Ascending aorta (tissue), 2 donors: Measurements from ENCODE around the gene CFTR. TPM values are rescaled to one million over a fixed set of nuclear protein-coding genes. Genes with fewer than 3 reads are reported as not detected.
"Not testable (repeated sequence)": the region's sequence is repeated elsewhere in the genome, so short reads cannot be mapped to it uniquely, and the experiment has no call there.

Source experiments
- DNase-seq, 2 donors: peaks; one replicate each; pipeline ENCODE4 v3.0.0-alpha.2; 2019; ENCODE audit warnings: low spot score in 2 of 2
- H3K27ac ChIP-seq, 2 donors: fragments of 200-600 bp; sonication (generic); one replicate each; pipeline ENCODE4 v1.5.1; 2016 to 2017; ENCODE audit warnings: mild to moderate bottlenecking in 1 of 2
- H3K27me3 ChIP-seq: fragments of 200-600 bp; sonication (generic); one replicate; pipeline ENCODE4 v1.5.1; 2017
- H3K36me3 ChIP-seq, 2 donors: fragments of 200-600 bp; sonication (generic); one replicate each; pipeline ENCODE4 v1.5.1; 2016
- H3K4me1 ChIP-seq, 2 donors: fragments of 200-600 bp; sonication (generic); one replicate each; pipeline ENCODE4 v1.5.1; 2016 to 2017; ENCODE audit warnings: mild to moderate bottlenecking in 1 of 2
- H3K4me3 ChIP-seq, 2 donors: fragments of 200-600 bp; sonication (generic); one replicate each; pipeline ENCODE4 v1.5.1; 2016 to 2017; ENCODE audit warnings: mild to moderate bottlenecking in 1 of 2
- H3K9me3 ChIP-seq, 2 donors: fragments of 200-600 bp; sonication (generic); one replicate each; pipeline ENCODE4 v1.5.1; 2016
- CTCF ChIP-seq, 3 experiments: fragments of 200-600 bp in 2 of 3; fragments of 450-650 bp in 1 of 3; sonication (generic) in 2 of 3; IDR thresholded peaks; one replicate each; pipeline ENCODE4 v1.5.1; 2016 to 2019; ENCODE audit warnings: antibody characterized with exemption in 3 of 3, mild to moderate bottlenecking in 1 of 3, moderate library complexity in 1 of 3
- intact Hi-C: fragments of 100-400 bp; cut with DNase I; formaldehyde crosslinking; loops from one replicate; pipeline ENCODE4 v1.15.1; 2023
- total RNA-seq: library from RNA; depleted of rRNA; stranded (reverse); fragments of >200 nt; gene quantifications from one replicate; pipeline ENCODE4 v1.1.0, GENCODE V29; 2016

CFTR gene
- total RNA-seq, 1 donor from 2014 or later: 0.21 TPM

- H3K27me3 ChIP-seq: no peaks in the 10 kb centered on the region
- no peaks in the 10 kb centered on the region for H3K4me1 ChIP-seq
- H3K4me3 ChIP-seq: no peak overlapping the region
- intact Hi-C loops: no loop called here
- TF ChIP-seq CTCF (IDR thresholded peaks at IDR 0.05): no peak
- no peak for DNase-seq
- no peaks in the 10 kb centered on the region for H3K36me3 ChIP-seq
- H3K9me3 ChIP-seq: no peaks in the 10 kb centered on the region
- H3K27ac ChIP-seq: no peak overlapping the region
Observed at GRCh38 chr7:117704063-117704462, 224.2 kb downstream of the CFTR start.

- Histone ChIP-seq H3K9me3 (no peaks in the 10 kb centered on the region), H3K4me3 (no peak overlapping the region), H3K36me3 (no peaks in the 10 kb centered on the region), H3K27ac (no peak overlapping the region), H3K27me3 (no peaks in the 10 kb centered on the region), H3K4me1 (no peaks in the 10 kb centered on the region)
- TF ChIP-seq CTCF (IDR thresholded peaks at IDR 0.05): no peak
- no peak for DNase-seq
- intact Hi-C loops: no loop called here
Observed at GRCh38 chr7:117705630-117706029, 225.8 kb downstream of the CFTR start.

GRCh38 chr7:117706210-117706609 lies 226.4 kb downstream of the CFTR start:
- Histone ChIP-seq H3K27ac (no peak overlapping the region), H3K27me3 (no peaks in the 10 kb centered on the region), H3K4me3 (no peak overlapping the region), H3K36me3 (no peaks in the 10 kb centered on the region), H3K4me1 (no peaks in the 10 kb centered on the region), H3K9me3 (no peaks in the 10 kb centered on the region)
- TF ChIP-seq CTCF (IDR thresholded peaks at IDR 0.05): no peak
- DNase-seq: no peak
- intact Hi-C loops: no loop called here

DNA sequence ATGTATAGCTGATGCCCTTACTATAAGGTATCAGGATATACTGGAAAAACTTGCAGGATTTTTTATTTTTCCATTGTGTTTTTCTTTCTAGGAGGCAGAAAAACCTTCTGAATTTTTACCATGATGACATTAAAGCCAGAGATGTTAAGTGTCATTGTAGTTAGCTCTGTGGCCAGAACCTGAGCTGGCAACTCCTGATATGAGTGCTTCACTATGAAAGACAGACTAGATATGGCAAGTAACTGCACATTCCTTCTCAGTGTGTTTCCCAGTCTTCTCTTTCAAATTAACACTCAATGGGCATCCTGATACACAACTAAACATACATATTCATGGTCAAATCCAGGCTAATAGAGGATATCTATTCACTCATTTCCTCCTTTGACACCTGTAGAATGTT lies 227.3 kb downstream of the CFTR start:
- Histone ChIP-seq H3K27me3 (no peaks in the 10 kb centered on the region), H3K4me3 (no peak overlapping the region), H3K36me3 (no peaks in the 10 kb centered on the region), H3K27ac (no peak overlapping the region), H3K4me1 (no peaks in the 10 kb centered on the region), H3K9me3 (no peaks in the 10 kb centered on the region)
- no peak for DNase-seq
- no peak for TF ChIP-seq CTCF (IDR thresholded peaks at IDR 0.05)
- intact Hi-C loops: no loop called here

DNA sequence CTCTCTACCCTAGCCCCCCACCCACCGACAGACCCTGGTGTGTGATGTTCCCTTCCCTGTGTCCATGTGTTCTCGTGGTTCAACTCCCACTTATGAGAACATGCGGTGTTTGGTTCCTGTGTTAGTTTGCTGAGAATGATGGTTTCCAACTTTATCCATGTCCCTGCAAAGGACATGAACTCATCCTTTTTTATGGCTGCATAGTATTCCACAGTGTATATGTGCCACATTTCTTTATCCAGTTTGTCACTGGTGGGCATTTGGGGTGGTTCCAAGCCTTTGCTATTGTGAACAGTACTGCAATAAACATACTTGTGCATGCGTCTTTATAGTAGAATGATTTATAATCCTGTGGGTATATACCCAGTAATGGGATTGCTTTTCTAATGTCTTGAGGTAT lies 228.3 kb downstream of the CFTR start:
- H3K4me3 ChIP-seq, H3K27ac ChIP-seq, H3K27me3 ChIP-seq, H3K36me3 ChIP-seq, H3K9me3 ChIP-seq, DNase-seq, intact Hi-C loops, H3K4me1 ChIP-seq: not testable (repeated sequence)

- no peak overlapping the region for H3K27ac ChIP-seq
- no peaks in the 10 kb centered on the region for H3K4me1 ChIP-seq
- intact Hi-C loops: loop anchor here (10.0 kb wide), 1 partner anchor 497 kb away; no protein-coding TSS in a partner anchor
- no peaks in the 10 kb centered on the region for H3K27me3 ChIP-seq
- no peak for DNase-seq
- no peaks in the 10 kb centered on the region for H3K36me3 ChIP-seq
- TF ChIP-seq CTCF (IDR thresholded peaks at IDR 0.05): no peak
- no peaks in the 10 kb centered on the region for H3K9me3 ChIP-seq
- no peak overlapping the region for H3K4me3 ChIP-seq
Observed at GRCh38 chr7:117711556-117711955, 231.7 kb downstream of the CFTR start.
